Right lung (tissue), 5 donors: ENCODE data around the gene CYBC1. TPM values are rescaled to one million over a fixed set of nuclear protein-coding genes. Genes with fewer than 3 reads are reported as not detected.
"Not testable (repeated sequence)": the region's sequence is repeated elsewhere in the genome, so short reads cannot be mapped to it uniquely, and the experiment has no call there.

Source experiments
- DNase-seq, 2 donors: peaks; one replicate each; pipeline ENCODE4 v3.0.0-alpha.2; 2013
- polyA plus RNA-seq, 5 donors: library from polyadenylated mRNA; unstranded; fragments of 120-200 nt; gene quantifications; one replicate each; pipeline versions ENCODE4 v1.2.1 to v1.2.3, GENCODE V29; 2013; ENCODE audit warnings: inconsistent platforms in 1 of 5, low replicate concordance in 1 of 5; ENCODE audit not compliant: insufficient read length in 5 of 5, insufficient read depth in 1 of 5

CYBC1 gene
- polyA plus RNA-seq, 5 donors, result 40.8 to 54.6 (median 48.9) TPM

GRCh38 chr17:82483204-82483660 lies 32.7 kb upstream of the CYBC1 start:
- DNase-seq, result no peak

GRCh38 chr17:82480318-82480717 lies 29.8 kb upstream of the CYBC1 start:
- no peak for DNase-seq

GRCh38 chr17:82479602-82480001 lies 29.1 kb upstream of the CYBC1 start:
- DNase-seq, result no peak

GRCh38 chr17:82477934-82478333 lies 27.4 kb upstream of the CYBC1 start:
- DNase-seq, result no peak

GRCh38 chr17:82475458-82475857 lies 24.9 kb upstream of the CYBC1 start:
- DNase-seq, result no peak

GRCh38 chr17:82474223-82475010 lies 23.9 kb upstream of the CYBC1 start:
- no peak for DNase-seq

GRCh38 chr17:82470065-82470464 lies 19.5 kb upstream of the CYBC1 start:
- no peak for DNase-seq

GRCh38 chr17:82468692-82469091 lies 18.1 kb upstream of the CYBC1 start:
- no peak for DNase-seq

GRCh38 chr17:82465023-82465603 lies 14.6 kb upstream of the CYBC1 start:
- no peak for DNase-seq

- no peak for DNase-seq
Measured at GRCh38 chr17:82464567-82464929, 14.0 kb upstream of the CYBC1 start.

- no peak for DNase-seq
Measured at GRCh38 chr17:82463925-82464566, 13.5 kb upstream of the CYBC1 start.

- DNase-seq, result no peak
Measured at GRCh38 chr17:82463391-82463790, 12.8 kb upstream of the CYBC1 start.

- DNase-seq, result no peak
Measured at GRCh38 chr17:82461827-82462524, 11.4 kb upstream of the CYBC1 start.

GRCh38 chr17:82459936-82460335 lies 9.4 kb upstream of the CYBC1 start:
- not testable (repeated sequence) for DNase-seq

GRCh38 chr17:82458885-82459424 lies 8.4 kb upstream of the CYBC1 start:
- DNase-seq, result no peak

- peak; percentile 97 for DNase-seq
Measured at GRCh38 chr17:82458179-82458884, 7.8 kb upstream of the CYBC1 start, which contains the start of gene NARF. NARF (plus strand) TSS chr17:82458741; CDS start chr17:82458804, 63 bp downstream.

GRCh38 chr17:82457929-82458178 lies 7.3 kb upstream of the CYBC1 start:
- no peak for DNase-seq

- no peak for DNase-seq
Measured at GRCh38 chr17:82457073-82457928, 6.7 kb upstream of the CYBC1 start.

- DNase-seq, result not testable (repeated sequence)
Measured at GRCh38 chr17:82453706-82454105, 3.2 kb upstream of the CYBC1 start.

GRCh38 chr17:82453151-82453550 lies 2.6 kb upstream of the CYBC1 start:
- not testable (repeated sequence) for DNase-seq

GRCh38 chr17:82452162-82452561 lies 1.6 kb upstream of the CYBC1 start:
- no peak for DNase-seq
